Measurements from ENCODE around the gene ARHGAP15.

The ARHGAP15 gene

DNA sequence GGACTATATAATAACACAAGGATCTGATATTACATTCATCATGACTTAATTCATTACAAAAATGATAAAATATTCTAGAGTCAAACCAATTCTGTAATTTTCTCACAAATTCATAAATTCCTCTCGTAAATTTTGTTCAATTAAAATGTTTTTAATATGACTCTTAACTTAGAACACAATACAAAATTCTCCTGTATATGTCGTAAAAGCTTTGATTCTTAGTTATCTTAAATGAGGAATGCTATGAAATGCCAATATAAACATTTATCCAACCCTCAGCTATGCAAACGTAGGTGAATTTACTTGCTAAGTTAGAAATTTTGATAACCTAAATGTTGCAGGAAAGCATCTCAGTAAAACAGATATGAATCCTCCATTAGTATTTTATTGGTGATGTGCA lies 28.9 kb downstream of the ARHGAP15 start:
- Histone ChIP-seq H3K9me3 (ENCODE audit: control insufficient read depth, insufficient read depth, low read length) (no peaks in the 10 kb centered on the region), H3K27ac (ENCODE audit: low read depth, low read length) (no peak overlapping the region), H3K36me3 (ENCODE audit: control insufficient read depth, insufficient read depth, low read length) (no peaks in the 10 kb centered on the region), H3K9ac (ENCODE audit: low read depth, low read length) (no peak overlapping the region), H3K4me1 (ENCODE audit: control insufficient read depth, insufficient read depth, low read length) (peaks cover 15% of the 10 kb centered on the region), H3K27me3 (ENCODE audit: control insufficient read depth, insufficient read depth, low read length) (no peaks in the 10 kb centered on the region), H3K4me3 (ENCODE audit: low read depth, low read length) (no peak overlapping the region)

GRCh38 chr2:143158551-143159485 lies 29.6 kb downstream of the ARHGAP15 start:
- H3K4me3 ChIP-seq (ENCODE audit: low read depth, low read length) = no peak overlapping the region
- H3K36me3 ChIP-seq (ENCODE audit: control insufficient read depth, insufficient read depth, low read length) = no peaks in the 10 kb centered on the region
- no peaks in the 10 kb centered on the region for H3K9me3 ChIP-seq (ENCODE audit: control insufficient read depth, insufficient read depth, low read length)
- peaks cover 15% of the 10 kb centered on the region for H3K4me1 ChIP-seq (ENCODE audit: control insufficient read depth, insufficient read depth, low read length)
- no peaks in the 10 kb centered on the region for H3K27me3 ChIP-seq (ENCODE audit: control insufficient read depth, insufficient read depth, low read length)
- no peak overlapping the region for H3K9ac ChIP-seq (ENCODE audit: low read depth, low read length)
- no peak overlapping the region for H3K27ac ChIP-seq (ENCODE audit: low read depth, low read length)

- no peaks in the 10 kb centered on the region for H3K27me3 ChIP-seq (ENCODE audit: control insufficient read depth, insufficient read depth, low read length)
- no peak overlapping the region for H3K9ac ChIP-seq (ENCODE audit: low read depth, low read length)
- peaks cover 15% of the 10 kb centered on the region for H3K4me1 ChIP-seq (ENCODE audit: control insufficient read depth, insufficient read depth, low read length)
- H3K9me3 ChIP-seq (ENCODE audit: control insufficient read depth, insufficient read depth, low read length) = no peaks in the 10 kb centered on the region
- no peaks in the 10 kb centered on the region for H3K36me3 ChIP-seq (ENCODE audit: control insufficient read depth, insufficient read depth, low read length)
- H3K4me3 ChIP-seq (ENCODE audit: low read depth, low read length) = no peak overlapping the region
- H3K27ac ChIP-seq (ENCODE audit: low read depth, low read length) = no peak overlapping the region
Measured at GRCh38 chr2:143159486-143159840, 30.2 kb downstream of the ARHGAP15 start.

DNA sequence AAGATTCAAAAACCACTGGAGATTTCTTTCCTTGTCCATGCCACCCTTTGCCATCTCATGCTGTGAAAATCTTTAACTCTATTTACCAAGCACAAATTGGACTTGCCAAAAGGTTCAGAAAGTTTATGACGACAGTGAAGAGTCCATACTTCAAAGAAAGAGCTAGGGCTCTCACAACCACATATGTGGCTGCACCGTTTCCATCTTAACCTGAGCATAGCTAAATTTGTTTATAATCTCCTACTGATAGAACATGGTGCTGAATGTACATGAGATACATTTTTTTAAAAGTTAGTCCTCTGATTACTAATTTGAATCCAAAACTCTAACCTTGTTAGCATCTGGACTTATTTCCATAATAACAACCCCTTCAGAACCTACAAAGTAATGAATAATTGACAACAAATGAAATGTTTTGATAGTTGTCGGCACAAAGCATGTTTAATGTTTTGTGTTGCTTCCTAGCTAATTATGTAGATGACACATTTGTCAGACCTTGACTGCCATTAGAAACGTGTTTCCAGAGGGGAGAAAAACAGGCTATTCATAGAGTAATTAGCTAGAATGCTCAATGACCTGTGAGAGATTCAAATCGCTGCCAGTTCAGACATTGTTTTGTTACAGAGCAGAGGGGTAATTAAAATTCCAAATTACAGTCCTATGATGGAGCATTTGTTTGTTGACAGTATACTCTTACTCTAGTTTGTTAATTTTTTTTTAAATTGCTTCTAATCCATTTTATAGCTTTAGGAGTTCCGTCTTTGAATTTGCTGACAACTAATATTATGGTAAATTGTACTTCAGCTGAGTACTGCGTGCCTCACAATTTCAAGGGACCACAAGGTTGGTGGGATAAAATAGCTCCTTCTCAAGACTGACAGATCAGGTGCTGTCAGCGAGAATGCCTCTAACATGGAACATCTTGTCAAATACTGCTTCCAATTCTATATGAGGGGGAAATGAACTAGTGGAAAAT lies 31.8 kb downstream of the ARHGAP15 start:
- Histone ChIP-seq H3K4me1 (ENCODE audit: control insufficient read depth, insufficient read depth, low read length) (peaks cover 9% of the 10 kb centered on the region), H3K9ac (ENCODE audit: low read depth, low read length) (no peak overlapping the region), H3K27me3 (ENCODE audit: control insufficient read depth, insufficient read depth, low read length) (no peaks in the 10 kb centered on the region), H3K9me3 (ENCODE audit: control insufficient read depth, insufficient read depth, low read length) (no peaks in the 10 kb centered on the region), H3K27ac (ENCODE audit: low read depth, low read length) (no peak overlapping the region), H3K4me3 (ENCODE audit: low read depth, low read length) (no peak overlapping the region), H3K36me3 (ENCODE audit: control insufficient read depth, insufficient read depth, low read length) (no peaks in the 10 kb centered on the region)

DNA sequence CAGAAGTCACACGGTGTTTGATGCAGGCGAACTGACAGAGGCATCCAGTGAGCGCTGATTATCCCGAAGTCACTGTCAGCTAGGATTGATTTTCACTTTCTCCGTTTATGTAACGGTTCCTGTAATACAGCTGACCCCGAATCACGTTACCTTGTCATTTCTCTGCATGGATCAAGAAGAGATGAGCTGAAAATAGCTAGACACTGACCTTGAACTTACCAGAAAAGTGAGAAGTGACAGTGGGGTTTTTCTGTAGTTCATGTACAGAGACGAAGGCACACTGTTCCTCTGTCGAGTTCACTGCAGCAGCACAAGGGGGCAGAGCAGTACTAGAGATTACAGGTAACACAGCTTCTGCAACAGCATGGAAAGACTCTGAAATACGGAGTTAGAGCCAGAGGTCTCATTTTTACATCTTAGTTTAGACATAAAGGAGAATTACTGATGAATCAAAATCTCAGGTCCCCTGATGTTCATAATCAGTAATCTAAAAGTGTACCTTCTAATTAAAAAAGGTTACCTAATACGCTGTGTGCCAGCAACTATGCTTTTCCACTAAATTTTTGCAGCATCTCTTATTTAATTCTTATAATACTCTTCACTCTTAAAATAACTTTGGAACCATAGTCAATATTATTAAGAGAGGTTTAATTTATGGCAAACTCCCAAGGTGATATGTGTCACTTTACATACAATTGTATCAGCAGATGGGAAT lies 33.1 kb downstream of the ARHGAP15 start:
- Histone ChIP-seq H3K4me1 (ENCODE audit: control insufficient read depth, insufficient read depth, low read length) (no peaks in the 10 kb centered on the region; the same call in 1 of the 2 replicates), H3K9me3 (ENCODE audit: control insufficient read depth, insufficient read depth, low read length) (no peaks in the 10 kb centered on the region), H3K36me3 (ENCODE audit: control insufficient read depth, insufficient read depth, low read length) (no peaks in the 10 kb centered on the region), H3K9ac (ENCODE audit: low read depth, low read length) (no peak overlapping the region), H3K27ac (ENCODE audit: low read depth, low read length) (no peak overlapping the region), H3K27me3 (ENCODE audit: control insufficient read depth, insufficient read depth, low read length) (no peaks in the 10 kb centered on the region), H3K4me3 (ENCODE audit: low read depth, low read length) (no peak overlapping the region)

DNA sequence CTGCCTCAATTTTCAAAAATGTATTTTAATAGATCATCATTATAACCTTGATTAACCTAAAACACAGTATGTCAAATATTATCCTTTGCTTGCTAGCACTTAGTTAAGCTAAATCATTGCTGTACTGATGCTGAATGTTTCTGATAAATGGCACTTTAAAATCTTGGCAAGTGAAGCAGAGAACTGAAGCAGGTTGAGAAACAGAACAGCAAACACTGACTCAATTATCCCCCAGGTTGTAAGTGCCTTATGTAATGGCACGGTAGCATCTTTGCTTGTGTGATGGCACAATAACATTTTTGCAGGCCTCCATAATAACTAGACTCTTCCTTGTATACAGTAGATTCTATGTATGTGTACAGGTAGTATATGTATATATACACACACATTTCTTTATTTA lies 33.8 kb downstream of the ARHGAP15 start:
- H3K4me3 ChIP-seq (ENCODE audit: low read depth, low read length) = no peak overlapping the region
- no peaks in the 10 kb centered on the region for H3K9me3 ChIP-seq (ENCODE audit: control insufficient read depth, insufficient read depth, low read length)
- H3K36me3 ChIP-seq (ENCODE audit: control insufficient read depth, insufficient read depth, low read length) = no peaks in the 10 kb centered on the region
- no peaks in the 10 kb centered on the region for H3K27me3 ChIP-seq (ENCODE audit: control insufficient read depth, insufficient read depth, low read length)
- H3K9ac ChIP-seq (ENCODE audit: low read depth, low read length) = no peak overlapping the region
- no peaks in the 10 kb centered on the region for H3K4me1 ChIP-seq (ENCODE audit: control insufficient read depth, insufficient read depth, low read length)
- H3K27ac ChIP-seq (ENCODE audit: low read depth, low read length) = no peak overlapping the region

- H3K4me3 ChIP-seq (ENCODE audit: low read depth, low read length) = no peak overlapping the region
- H3K9me3 ChIP-seq (ENCODE audit: control insufficient read depth, insufficient read depth, low read length) = no peaks in the 10 kb centered on the region
- H3K36me3 ChIP-seq (ENCODE audit: control insufficient read depth, insufficient read depth, low read length) = no peaks in the 10 kb centered on the region
- H3K27me3 ChIP-seq (ENCODE audit: control insufficient read depth, insufficient read depth, low read length) = no peaks in the 10 kb centered on the region
- H3K9ac ChIP-seq (ENCODE audit: low read depth, low read length) = no peak overlapping the region
- no peaks in the 10 kb centered on the region for H3K4me1 ChIP-seq (ENCODE audit: control insufficient read depth, insufficient read depth, low read length)
- no peak overlapping the region for H3K27ac ChIP-seq (ENCODE audit: low read depth, low read length)
Measured at GRCh38 chr2:143163499-143163898, 34.3 kb downstream of the ARHGAP15 start.

GRCh38 chr2:143165291-143165690 lies 36.1 kb downstream of the ARHGAP15 start:
- no peaks in the 10 kb centered on the region for H3K27me3 ChIP-seq (ENCODE audit: control insufficient read depth, insufficient read depth, low read length)
- no peaks in the 10 kb centered on the region for H3K9me3 ChIP-seq (ENCODE audit: control insufficient read depth, insufficient read depth, low read length)
- no peak overlapping the region for H3K27ac ChIP-seq (ENCODE audit: low read depth, low read length)
- peaks cover 5% of the 10 kb centered on the region; the same call in 1 of the 2 replicates for H3K4me1 ChIP-seq (ENCODE audit: control insufficient read depth, insufficient read depth, low read length)
- H3K36me3 ChIP-seq (ENCODE audit: control insufficient read depth, insufficient read depth, low read length) = no peaks in the 10 kb centered on the region
- H3K4me3 ChIP-seq (ENCODE audit: low read depth, low read length) = no peak overlapping the region
- H3K9ac ChIP-seq (ENCODE audit: low read depth, low read length) = no peak overlapping the region

DNA sequence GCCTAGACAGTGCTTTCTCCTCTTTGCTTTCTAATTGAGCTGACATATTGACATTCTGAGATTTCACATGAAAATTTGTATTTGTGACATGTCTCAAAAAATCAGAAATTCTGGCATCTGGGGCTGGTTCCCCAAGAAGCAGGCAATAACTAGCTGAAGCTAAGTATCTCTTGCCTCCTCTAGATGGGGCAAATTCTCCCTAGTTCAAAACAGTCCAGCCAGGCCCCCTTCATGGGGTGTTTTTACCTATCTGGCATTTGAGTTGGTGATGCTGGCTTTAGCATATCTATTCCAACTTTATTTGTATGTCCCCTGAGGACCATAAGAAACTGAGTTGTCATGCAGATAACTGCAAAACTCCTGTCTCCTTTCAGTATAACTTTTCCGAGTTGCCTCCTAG lies 39.9 kb downstream of the ARHGAP15 start:
- H3K36me3 ChIP-seq (ENCODE audit: control insufficient read depth, insufficient read depth, low read length) = no peaks in the 10 kb centered on the region
- H3K27ac ChIP-seq (ENCODE audit: low read depth, low read length) = no peak overlapping the region
- no peak overlapping the region for H3K4me3 ChIP-seq (ENCODE audit: low read depth, low read length)

DNA sequence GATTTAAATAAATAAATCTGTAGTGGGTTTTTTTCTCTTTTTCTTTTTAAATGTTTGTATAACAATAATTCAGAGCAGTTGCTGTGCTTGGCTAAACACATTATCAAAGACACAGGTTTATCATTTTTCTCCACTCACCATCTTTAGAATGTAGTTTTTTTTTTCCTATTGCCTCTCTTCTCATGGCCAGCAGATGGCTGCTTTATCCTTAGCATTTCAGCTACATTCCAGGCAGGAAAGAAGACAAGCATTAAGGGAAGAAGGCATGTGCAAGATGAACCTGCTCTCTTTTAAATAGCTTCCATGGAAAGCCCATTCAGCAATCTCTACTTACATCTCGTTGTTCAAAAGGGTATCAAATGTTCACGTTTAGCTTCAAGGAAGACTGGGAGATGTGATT lies 42.6 kb downstream of the ARHGAP15 start:
- Histone ChIP-seq H3K27me3 (ENCODE audit: control insufficient read depth, insufficient read depth, low read length) (no peaks in the 10 kb centered on the region), H3K4me3 (ENCODE audit: low read depth, low read length) (no peak overlapping the region), H3K36me3 (ENCODE audit: control insufficient read depth, insufficient read depth, low read length) (no peaks in the 10 kb centered on the region), H3K9me3 (ENCODE audit: control insufficient read depth, insufficient read depth, low read length) (no peaks in the 10 kb centered on the region), H3K27ac (ENCODE audit: low read depth, low read length) (no peak overlapping the region), H3K9ac (ENCODE audit: low read depth, low read length) (no peak overlapping the region), H3K4me1 (ENCODE audit: control insufficient read depth, insufficient read depth, low read length) (peaks cover 14% of the 10 kb centered on the region)

More for the DNA sequence above, 39.9 kb downstream of the ARHGAP15 start:
- Histone ChIP-seq H3K9me3 (ENCODE audit: control insufficient read depth, insufficient read depth, low read length) (no peaks in the 10 kb centered on the region), H3K9ac (ENCODE audit: low read depth, low read length) (no peak overlapping the region), H3K27me3 (ENCODE audit: control insufficient read depth, insufficient read depth, low read length) (no peaks in the 10 kb centered on the region), H3K4me1 (ENCODE audit: control insufficient read depth, insufficient read depth, low read length) (peaks cover 14% of the 10 kb centered on the region)
